ENCODE results near the gene UCHL1. TPM values are rescaled to one million over a fixed set of nuclear protein-coding genes. Genes with fewer than 3 reads are reported as not detected.

Gene UCHL1
- total and polyA plus RNA-seq, 2 of the 13 experiments (the other 11 are each of a cell fraction or from before 2014, with no cell fraction given) = not detected

DNA sequence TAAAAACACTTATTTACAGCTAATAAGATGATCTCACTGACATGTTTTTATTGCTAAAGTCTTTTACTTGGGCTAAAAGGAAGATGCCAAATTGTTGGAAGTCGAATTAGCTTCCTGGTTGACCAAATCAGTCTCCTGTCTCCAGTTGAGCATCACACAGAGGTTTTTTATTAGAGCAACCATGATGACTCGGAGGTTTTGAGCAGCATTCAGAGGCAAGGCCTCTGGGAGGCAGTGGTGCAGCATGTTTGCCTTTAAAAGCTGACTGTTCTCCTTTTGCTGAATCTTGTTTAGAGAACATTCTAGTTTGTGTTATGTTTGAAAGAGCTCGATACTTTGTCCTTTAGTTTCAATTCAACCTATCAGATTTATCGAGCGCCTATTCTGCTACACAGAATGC, 2.1 kb downstream of the UCHL1 start:
- Histone ChIP-seq H4K20me1 (ENCODE audit: insufficient read depth, low read length) (no peaks in the 10 kb centered on the region), H3K36me3 (replicated peaks in 1 of 2; ENCODE audit: control insufficient read depth in 1 of 2, insufficient read depth in 2 of 2, low read length in 2 of 2) (no peaks in the 10 kb centered on the region), H2AFZ (ENCODE audit: low read length) (no peak overlapping the region), H3K27me3 (ENCODE audit: control insufficient read depth in 1 of 2, insufficient read depth in 2 of 2, low read length in 2 of 2) (peaks cover 5 to 47% of the 10 kb centered on the region in 2 experiments), H3K9ac (ENCODE audit: insufficient read depth, low read depth, low read length) (no peak overlapping the region), H3K4me2 (ENCODE audit: low read depth, low read length) (no peak overlapping the region), H3K4me1 (ENCODE audit: insufficient read depth, low read length) (no peaks in the 10 kb centered on the region), H3K27ac (ENCODE audit: extremely low read length, insufficient read depth, low read length) (no peak overlapping the region), H3K79me2 (ENCODE audit: insufficient read depth, low read length) (no peaks in the 10 kb centered on the region), H3K9me3 (ENCODE audit: low read length) (no peaks in the 10 kb centered on the region), H3K4me3 (replicated peaks in 1 of 3; ENCODE audit: insufficient read depth in 1 of 3, low read depth in 2 of 3, low read length in 3 of 3) (no peak overlapping the region)
- FAIRE-seq = no peak
- POLR2A ChIA-PET = no interaction called here
- CTCF ChIA-PET (ENCODE audit: low intra/inter-chr PET ratio, low total read pairs) = no interaction called here
- peak; percentile 78 for ATAC-seq
- DNase-seq (ENCODE audit: low spot score) = peak; percentile 18
- TF ChIP-seq, protein P1, sequence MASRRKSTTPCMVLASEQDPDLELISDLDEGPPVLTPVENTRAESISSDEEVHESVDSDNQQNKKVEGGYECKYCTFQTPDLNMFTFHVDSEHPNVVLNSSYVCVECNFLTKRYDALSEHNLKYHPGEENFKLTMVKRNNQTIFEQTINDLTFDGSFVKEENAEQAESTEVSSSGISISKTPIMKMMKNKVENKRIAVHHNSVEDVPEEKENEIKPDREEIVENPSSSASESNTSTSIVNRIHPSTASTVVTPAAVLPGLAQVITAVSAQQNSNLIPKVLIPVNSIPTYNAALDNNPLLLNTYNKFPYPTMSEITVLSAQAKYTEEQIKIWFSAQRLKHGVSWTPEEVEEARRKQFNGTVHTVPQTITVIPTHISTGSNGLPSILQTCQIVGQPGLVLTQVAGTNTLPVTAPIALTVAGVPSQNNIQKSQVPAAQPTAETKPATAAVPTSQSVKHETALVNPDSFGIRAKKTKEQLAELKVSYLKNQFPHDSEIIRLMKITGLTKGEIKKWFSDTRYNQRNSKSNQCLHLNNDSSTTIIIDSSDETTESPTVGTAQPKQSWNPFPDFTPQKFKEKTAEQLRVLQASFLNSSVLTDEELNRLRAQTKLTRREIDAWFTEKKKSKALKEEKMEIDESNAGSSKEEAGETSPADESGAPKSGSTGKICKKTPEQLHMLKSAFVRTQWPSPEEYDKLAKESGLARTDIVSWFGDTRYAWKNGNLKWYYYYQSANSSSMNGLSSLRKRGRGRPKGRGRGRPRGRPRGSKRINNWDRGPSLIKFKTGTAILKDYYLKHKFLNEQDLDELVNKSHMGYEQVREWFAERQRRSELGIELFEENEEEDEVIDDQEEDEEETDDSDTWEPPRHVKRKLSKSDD (CRISPR knock-in tag; IDR thresholded peaks at IDR 0.05; ENCODE audit: low read depth) = no peak
- peak; percentile 48 to 50; a peak in 2 of 4 replicates for TF ChIP-seq MAFK (conservative IDR thresholded peaks at IDR 0.05 in 1 of 2, IDR thresholded peaks at IDR 0.05 in 1 of 2; ENCODE audit: low read length in 2 of 2)
- TF ChIP-seq NFE2 (CRISPR knock-in tag; IDR thresholded peaks at IDR 0.05) = peak; percentile 73; the same call in 1 of the 2 replicates
- no peak for TF ChIP-seq SIX1 (CRISPR knock-in tag; IDR thresholded peaks at IDR 0.05; ENCODE audit: borderline replicate concordance)
- peak; percentile 60; the same call in 1 of the 2 replicates for TF ChIP-seq NFE2L2 (IDR thresholded peaks at IDR 0.05; ENCODE audit: low read length)
- TF ChIP-seq MAFF (IDR thresholded peaks at IDR 0.05; ENCODE audit: low read depth, low read length) = peak; percentile 58
- no peak for TF ChIP-seq ZNF530 (CRISPR knock-in tag; IDR thresholded peaks at IDR 0.05; ENCODE audit: low read depth)
- TF ChIP-seq SETDB1 (CRISPR knock-in tag; IDR thresholded peaks at IDR 0.05; ENCODE audit: borderline replicate concordance) = no peak
- TF ChIP-seq, protein P2, sequence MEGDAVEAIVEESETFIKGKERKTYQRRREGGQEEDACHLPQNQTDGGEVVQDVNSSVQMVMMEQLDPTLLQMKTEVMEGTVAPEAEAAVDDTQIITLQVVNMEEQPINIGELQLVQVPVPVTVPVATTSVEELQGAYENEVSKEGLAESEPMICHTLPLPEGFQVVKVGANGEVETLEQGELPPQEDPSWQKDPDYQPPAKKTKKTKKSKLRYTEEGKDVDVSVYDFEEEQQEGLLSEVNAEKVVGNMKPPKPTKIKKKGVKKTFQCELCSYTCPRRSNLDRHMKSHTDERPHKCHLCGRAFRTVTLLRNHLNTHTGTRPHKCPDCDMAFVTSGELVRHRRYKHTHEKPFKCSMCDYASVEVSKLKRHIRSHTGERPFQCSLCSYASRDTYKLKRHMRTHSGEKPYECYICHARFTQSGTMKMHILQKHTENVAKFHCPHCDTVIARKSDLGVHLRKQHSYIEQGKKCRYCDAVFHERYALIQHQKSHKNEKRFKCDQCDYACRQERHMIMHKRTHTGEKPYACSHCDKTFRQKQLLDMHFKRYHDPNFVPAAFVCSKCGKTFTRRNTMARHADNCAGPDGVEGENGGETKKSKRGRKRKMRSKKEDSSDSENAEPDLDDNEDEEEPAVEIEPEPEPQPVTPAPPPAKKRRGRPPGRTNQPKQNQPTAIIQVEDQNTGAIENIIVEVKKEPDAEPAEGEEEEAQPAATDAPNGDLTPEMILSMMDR (CRISPR knock-in tag; IDR thresholded peaks at IDR 0.05) = peak; percentile 36; the same call in 1 of the 2 replicates
- TF ChIP-seq ARID2 (CRISPR knock-in tag; IDR thresholded peaks at IDR 0.05; ENCODE audit: borderline replicate concordance) = no peak
- peak; percentile 32 for TF ChIP-seq STAG1 (CRISPR knock-in tag; IDR thresholded peaks at IDR 0.05)
- no peak for TF ChIP-seq ZNF496 (CRISPR knock-in tag; IDR thresholded peaks at IDR 0.05; ENCODE audit: insufficient replicate concordance)
- TF ChIP-seq, protein P3, sequence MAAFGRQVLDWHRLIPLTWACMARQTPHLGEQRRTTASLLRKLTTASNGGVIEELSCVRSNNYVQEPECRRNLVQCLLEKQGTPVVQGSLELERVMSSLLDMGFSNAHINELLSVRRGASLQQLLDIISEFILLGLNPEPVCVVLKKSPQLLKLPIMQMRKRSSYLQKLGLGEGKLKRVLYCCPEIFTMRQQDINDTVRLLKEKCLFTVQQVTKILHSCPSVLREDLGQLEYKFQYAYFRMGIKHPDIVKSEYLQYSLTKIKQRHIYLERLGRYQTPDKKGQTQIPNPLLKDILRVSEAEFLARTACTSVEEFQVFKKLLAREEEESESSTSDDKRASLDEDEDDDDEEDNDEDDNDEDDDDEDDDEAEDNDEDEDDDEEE (CRISPR knock-in tag; IDR thresholded peaks at IDR 0.05) = no peak
- 51% methylated on average over 5 of the region's 5 CpGs for WGBS (ENCODE audit: low lambda C conversion rate)
- in situ Hi-C loops (cut with HindIII; ENCODE audit: extremely low pct_ligation_motif_present, low pct_unique_long_range_greater_than_20kb) = no loop called here
- intact Hi-C loops (cut with micrococcal nuclease; ENCODE audit: unreplicated experiment) = no loop called here
- BruUV-seq (replicated peaks) = no TSS peak
